Activated T-helper 1 cell treated with Interleukin-2 at 50 U/mL for 16 hours (primary cell): ENCODE results near the gene CCNJL.

Source experiments
- DNase-seq: peaks from one replicate; pipeline ENCODE4 v3.0.0-alpha.2; 2020; ENCODE audit warnings: low read depth

The CCNJL gene

DNA sequence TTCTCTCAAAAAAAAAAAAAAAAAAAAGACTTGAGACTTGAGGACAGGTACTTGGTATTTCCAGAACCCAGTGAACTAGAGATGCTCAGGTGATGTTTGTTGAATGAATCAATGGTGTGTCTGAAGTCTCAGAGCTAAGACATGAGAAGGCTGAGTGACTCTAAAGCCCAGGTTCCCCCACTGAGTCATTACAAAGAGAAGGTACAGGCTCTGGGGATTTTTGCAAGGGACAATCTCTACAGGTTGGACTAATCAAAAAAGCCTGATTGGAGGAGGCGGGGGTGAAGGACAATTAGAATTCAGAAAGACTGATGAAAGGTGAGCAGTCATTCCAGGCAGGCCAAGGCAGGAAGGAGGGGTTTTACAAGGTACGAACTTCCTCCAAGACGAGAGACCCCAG lies 91.3 kb downstream of the CCNJL start:
- DNase-seq: no peak

DNA sequence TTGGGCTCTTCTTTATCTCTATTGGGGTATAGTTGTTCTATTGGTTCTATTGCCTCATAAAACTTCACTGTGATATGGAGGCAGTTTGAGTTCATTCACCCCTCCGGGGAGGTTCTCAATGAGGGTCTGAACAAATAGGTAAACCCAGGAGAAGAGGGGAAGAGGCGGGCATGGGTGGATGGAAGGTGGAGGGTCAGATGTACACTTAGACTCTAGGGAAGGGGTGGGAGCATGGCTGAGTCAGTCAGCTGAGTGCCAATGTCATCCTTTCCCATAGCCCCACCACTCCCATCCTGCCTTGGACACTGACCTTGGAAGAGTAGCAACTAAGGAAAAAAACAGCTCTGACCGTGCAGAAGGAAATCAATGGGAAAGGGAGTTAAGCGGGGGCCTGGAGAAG lies 93.0 kb downstream of the CCNJL start:
- DNase-seq: no peak

DNA sequence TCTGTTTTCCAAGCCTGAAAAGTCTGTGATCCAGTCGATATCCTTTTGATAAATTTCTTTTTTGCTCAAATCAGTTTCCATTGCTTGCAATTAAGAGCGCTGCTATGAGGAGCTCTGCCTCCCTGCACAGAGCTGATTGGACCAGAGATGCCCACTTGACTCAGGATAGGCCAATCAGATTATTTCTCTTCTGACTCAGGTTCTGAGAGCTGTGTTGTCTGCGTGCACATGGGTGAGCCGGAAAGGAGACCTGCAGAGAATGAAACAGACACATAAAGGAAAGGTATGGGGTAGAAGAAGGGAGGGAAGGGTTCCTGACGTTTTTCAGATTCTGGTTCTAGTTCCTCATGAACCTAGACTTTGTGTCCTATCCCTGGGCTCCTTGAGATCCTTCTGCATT lies 98.8 kb downstream of the CCNJL start:
- no peak for DNase-seq

DNA sequence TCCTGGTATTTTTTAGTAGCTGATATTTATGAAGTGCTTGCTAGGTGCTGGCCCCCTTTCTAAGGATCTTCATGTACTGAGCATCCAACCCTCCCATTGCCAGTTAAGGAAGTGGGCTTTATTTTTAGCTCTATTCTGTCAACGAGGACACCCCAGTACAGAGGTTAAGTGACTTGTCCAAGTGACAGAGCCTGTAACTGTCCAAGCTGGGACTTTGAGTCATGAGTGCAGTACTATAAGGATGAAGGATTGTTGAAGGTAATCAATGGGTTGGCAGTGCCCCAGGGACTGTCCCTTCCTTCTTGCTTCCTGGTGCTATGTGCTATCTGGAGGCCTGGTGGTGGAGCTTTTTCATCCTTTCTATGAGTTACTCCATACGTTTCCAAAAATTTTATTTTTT lies 101.0 kb downstream of the CCNJL start:
- no peak for DNase-seq

DNA sequence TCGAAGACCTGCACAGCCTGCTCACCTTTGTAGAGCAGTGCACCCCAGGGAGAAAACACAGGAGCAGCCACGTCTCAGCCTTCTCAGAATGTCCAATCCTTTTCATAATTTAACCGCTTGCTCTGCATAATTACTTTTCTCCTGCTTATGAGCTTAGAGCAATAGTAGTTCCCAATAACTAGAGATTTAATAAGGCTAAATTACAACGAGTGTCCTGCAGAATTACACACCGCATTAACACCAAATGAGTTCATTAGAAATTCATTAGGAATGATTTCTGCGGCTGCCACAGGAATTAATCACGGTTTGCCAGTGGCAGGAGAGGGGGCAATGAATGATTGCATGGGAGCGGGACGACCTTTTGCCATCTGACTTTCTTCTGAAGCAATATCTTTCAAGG lies 101.8 kb downstream of the CCNJL start:
- no peak for DNase-seq

DNA sequence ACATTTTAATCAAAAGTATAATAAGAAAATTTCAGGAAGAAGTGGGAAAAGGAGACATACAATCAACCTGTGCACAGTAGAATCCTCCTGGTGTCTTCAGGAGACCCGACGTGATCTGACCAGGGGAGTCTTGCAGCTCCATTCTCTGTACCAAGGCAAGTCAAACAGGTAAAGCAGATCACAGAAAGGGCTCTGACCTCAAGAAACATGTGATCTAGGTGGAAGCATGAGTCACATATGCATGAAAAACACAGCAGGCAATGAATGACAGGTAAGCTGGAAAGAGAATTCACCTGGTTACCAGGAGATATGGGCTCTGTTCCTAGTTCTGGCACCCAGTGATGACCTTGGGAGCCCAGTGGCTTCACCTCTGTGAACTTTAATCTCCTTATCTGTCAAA lies 102.4 kb downstream of the CCNJL start:
- no peak for DNase-seq

DNA sequence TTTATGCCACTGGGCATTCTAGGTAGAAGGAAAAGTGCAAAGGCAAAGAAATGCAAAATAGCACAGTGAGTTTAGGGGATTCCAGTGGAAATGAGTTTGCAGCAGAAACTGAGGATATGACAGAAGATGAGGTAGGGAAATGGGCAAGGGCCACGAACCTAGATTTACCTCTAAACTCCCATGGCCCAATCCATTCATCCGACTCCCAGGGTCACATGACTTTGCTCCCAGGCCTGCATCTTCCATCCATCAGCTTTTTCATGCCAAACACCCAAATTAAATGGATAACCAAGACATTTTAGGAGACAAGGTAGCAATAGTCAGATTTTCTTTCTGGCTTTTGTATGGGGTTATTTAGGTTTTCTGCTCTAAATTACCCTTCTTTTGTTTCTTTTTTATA lies 105.3 kb downstream of the CCNJL start:
- DNase-seq: no peak
